Activated T-helper 1 cell treated with anti-CD3 and anti-CD28 coated beads, Interleukin-12 subunit alpha, Interleukin-12 subunit beta, Interleukin-2, Interleukin-4 antibody, amounts not matched to agents 30 ng/mL and 10 ng/mL and 1 ng/mL, durations not matched to agents 14 hours and 24 hours and 36 hours (primary cell): ENCODE measurements around the gene STAT5B. TPM values are rescaled to one million over a fixed set of nuclear protein-coding genes. Genes with fewer than 3 reads are reported as not detected.
"Not testable (repeated sequence)": the region's sequence is repeated elsewhere in the genome, so short reads cannot be mapped to it uniquely, and the experiment has no call there.

Experiments used
- DNase-seq: peaks from one replicate; pipeline ENCODE4 v3.0.0; 2021; ENCODE audit warnings: low spot score
- H3K27ac Mint-ChIP-seq: one replicate; pipeline ENCODE4 v1.8.0; 2021; ENCODE audit warnings: mild to moderate bottlenecking, mixed read lengths
- H3K27me3 Mint-ChIP-seq: one replicate; pipeline ENCODE4 v1.8.0; 2022; ENCODE audit warnings: mild to moderate bottlenecking, moderate library complexity, mixed read lengths; ENCODE audit not compliant: insufficient read depth
- H3K36me3 Mint-ChIP-seq: one replicate; pipeline ENCODE4 v1.8.0; 2021; ENCODE audit warnings: low read depth, mixed read lengths
- H3K4me1 Mint-ChIP-seq: one replicate; pipeline ENCODE4 v1.8.0; 2021; ENCODE audit warnings: low read depth, mixed read lengths
- H3K4me3 Mint-ChIP-seq: one replicate; pipeline ENCODE4 v1.8.0; 2021; ENCODE audit warnings: mild to moderate bottlenecking, moderate library complexity, mixed read lengths
- H3K9me3 Mint-ChIP-seq: one replicate; pipeline ENCODE4 v1.8.0; 2021; ENCODE audit warnings: mixed read lengths
- intact Hi-C: fragments of 100-400 bp; cut with micrococcal nuclease; formaldehyde crosslinking; loops from one replicate; pipeline ENCODE4 v1.15.1; 2024
- total RNA-seq: library from RNA; stranded (reverse); gene quantifications from 2 replicates; pipeline ENCODE4 v1.2.3, GENCODE V29; 2022

The STAT5B gene
- total RNA-seq, 1 donor from 2014 or later = 191 TPM

GRCh38 chr17:42227849-42228700 lies 48.1 kb downstream of the STAT5B start:
- H3K9me3 Mint-ChIP-seq = no peaks in the 10 kb centered on the region
- H3K36me3 Mint-ChIP-seq = peaks cover 36% of the 10 kb centered on the region
- peaks cover 13% of the 10 kb centered on the region for H3K4me1 Mint-ChIP-seq
- no peak overlapping the region for H3K4me3 Mint-ChIP-seq
- H3K27ac Mint-ChIP-seq = peak overlapping the region; percentile 71
- DNase-seq = no peak
- intact Hi-C loops = no loop called here
- H3K27me3 Mint-ChIP-seq = no peaks in the 10 kb centered on the region

GRCh38 chr17:42225646-42226045 lies 50.5 kb downstream of the STAT5B start:
- Mint-ChIP-seq H3K27ac (no peak overlapping the region), H3K9me3 (no peaks in the 10 kb centered on the region), H3K27me3 (no peaks in the 10 kb centered on the region), H3K4me3 (no peak overlapping the region), H3K36me3 (peaks cover 39% of the 10 kb centered on the region), H3K4me1 (peaks cover 13% of the 10 kb centered on the region)
- no peak for DNase-seq
- intact Hi-C loops = no loop called here

- no peak for DNase-seq
- Mint-ChIP-seq H3K36me3 (peaks cover 37% of the 10 kb centered on the region), H3K4me1 (peaks cover 6% of the 10 kb centered on the region), H3K4me3 (no peak overlapping the region), H3K27me3 (no peaks in the 10 kb centered on the region), H3K9me3 (no peaks in the 10 kb centered on the region), H3K27ac (peak overlapping the region; percentile 40)
- intact Hi-C loops = no loop called here
Observed at GRCh38 chr17:42224651-42225050, 51.5 kb downstream of the STAT5B start.

- H3K4me3 Mint-ChIP-seq = no peak overlapping the region
- intact Hi-C loops = loop anchor here (1.0 to 2.0 kb wide), 3 partner anchors 67 to 184 kb away; no protein-coding TSS in a partner anchor
- H3K27ac Mint-ChIP-seq = peak overlapping the region; percentile 46
- no peaks in the 10 kb centered on the region for H3K4me1 Mint-ChIP-seq
- DNase-seq = peak; percentile 38
- no peaks in the 10 kb centered on the region for H3K9me3 Mint-ChIP-seq
- peaks cover 33% of the 10 kb centered on the region for H3K36me3 Mint-ChIP-seq
- no peaks in the 10 kb centered on the region for H3K27me3 Mint-ChIP-seq
Observed at GRCh38 chr17:42221886-42222745, 54.1 kb downstream of the STAT5B start.

DNA sequence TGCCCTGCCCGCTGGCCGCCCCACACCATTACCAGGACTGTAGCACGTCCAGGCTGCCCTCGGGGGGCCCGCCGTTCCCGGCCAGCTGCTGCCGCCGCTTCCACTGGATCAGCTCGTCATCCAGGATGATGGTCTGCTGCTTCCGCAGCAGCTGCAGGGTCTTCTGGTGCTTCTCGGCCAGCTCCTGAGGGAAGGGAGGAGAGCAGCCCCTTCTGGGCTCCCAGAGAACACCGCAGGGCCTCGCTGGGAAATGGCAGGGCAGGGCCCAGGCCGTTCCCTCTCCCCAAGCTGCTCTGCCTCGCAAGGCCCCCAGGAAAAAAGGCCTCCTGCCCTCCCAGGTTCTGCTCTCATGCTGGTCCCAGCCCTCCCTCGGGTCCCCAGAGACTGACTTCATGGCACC lies 56.9 kb downstream of the STAT5B start:
- peaks cover 45% of the 10 kb centered on the region for H3K36me3 Mint-ChIP-seq
- intact Hi-C loops, H3K4me1 Mint-ChIP-seq, H3K27ac Mint-ChIP-seq, H3K9me3 Mint-ChIP-seq, H3K4me3 Mint-ChIP-seq, DNase-seq, H3K27me3 Mint-ChIP-seq: not testable (repeated sequence)

GRCh38 chr17:42214156-42214555 lies 62.0 kb downstream of the STAT5B start:
- no peak overlapping the region for H3K27ac Mint-ChIP-seq
- H3K36me3 Mint-ChIP-seq = peaks cover 61% of the 10 kb centered on the region
- H3K9me3 Mint-ChIP-seq = no peaks in the 10 kb centered on the region
- no peak overlapping the region for H3K4me3 Mint-ChIP-seq
- H3K27me3 Mint-ChIP-seq = no peaks in the 10 kb centered on the region
- intact Hi-C loops = no loop called here
- H3K4me1 Mint-ChIP-seq = no peaks in the 10 kb centered on the region
- no peak for DNase-seq

- no peaks in the 10 kb centered on the region for H3K27me3 Mint-ChIP-seq
- intact Hi-C loops = no loop called here
- DNase-seq = no peak
- no peaks in the 10 kb centered on the region for H3K9me3 Mint-ChIP-seq
- no peak overlapping the region for H3K4me3 Mint-ChIP-seq
- H3K27ac Mint-ChIP-seq = no peak overlapping the region
- H3K36me3 Mint-ChIP-seq = peaks cover 59% of the 10 kb centered on the region
- H3K4me1 Mint-ChIP-seq = no peaks in the 10 kb centered on the region
Observed at GRCh38 chr17:42212382-42212781, 63.8 kb downstream of the STAT5B start.

DNA sequence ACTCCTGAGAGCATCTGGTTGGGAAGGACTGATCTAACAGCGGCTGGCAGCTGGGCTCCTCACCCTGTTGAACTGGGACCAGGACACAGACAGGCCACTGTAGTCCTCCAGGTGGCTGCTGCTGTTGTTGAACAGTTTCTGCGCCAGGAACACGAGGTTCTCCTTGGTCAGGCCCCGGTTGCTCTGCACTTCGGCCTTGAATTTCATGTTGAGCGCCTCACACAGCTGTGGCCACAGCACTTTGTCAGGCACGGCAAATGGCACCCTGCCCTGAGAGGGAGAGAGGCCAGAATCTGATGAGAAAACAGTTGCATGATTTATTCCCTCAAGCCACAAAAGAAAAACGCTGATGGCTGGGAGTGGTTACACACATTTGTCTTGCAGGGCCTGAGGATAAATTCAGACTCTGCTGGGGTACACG lies 64.3 kb downstream of the STAT5B start:
- H3K27ac Mint-ChIP-seq, H3K4me1 Mint-ChIP-seq, intact Hi-C loops, H3K27me3 Mint-ChIP-seq, H3K4me3 Mint-ChIP-seq, DNase-seq, H3K9me3 Mint-ChIP-seq: not testable (repeated sequence)
- H3K36me3 Mint-ChIP-seq = peaks cover 58% of the 10 kb centered on the region

- DNase-seq = no peak
- Mint-ChIP-seq H3K27ac (no peak overlapping the region), H3K9me3 (no peaks in the 10 kb centered on the region), H3K4me1 (no peaks in the 10 kb centered on the region), H3K4me3 (no peak overlapping the region), H3K27me3 (no peaks in the 10 kb centered on the region), H3K36me3 (peaks cover 55% of the 10 kb centered on the region)
- intact Hi-C loops = no loop called here
Observed at GRCh38 chr17:42210046-42210445, 66.1 kb downstream of the STAT5B start.

- H3K27me3 Mint-ChIP-seq, DNase-seq, intact Hi-C loops, H3K4me1 Mint-ChIP-seq, H3K9me3 Mint-ChIP-seq, H3K4me3 Mint-ChIP-seq, H3K27ac Mint-ChIP-seq: not testable (repeated sequence)
- H3K36me3 Mint-ChIP-seq = peaks cover 63% of the 10 kb centered on the region
Observed at GRCh38 chr17:42206153-42206612, 70.0 kb downstream of the STAT5B start.

- Mint-ChIP-seq H3K27ac (no peak overlapping the region), H3K36me3 (peaks cover 60% of the 10 kb centered on the region), H3K27me3 (no peaks in the 10 kb centered on the region), H3K9me3 (no peaks in the 10 kb centered on the region), H3K4me1 (no peaks in the 10 kb centered on the region), H3K4me3 (no peak overlapping the region)
- DNase-seq = no peak
- intact Hi-C loops = no loop called here
Observed at GRCh38 chr17:42203354-42203753, 72.8 kb downstream of the STAT5B start.

GRCh38 chr17:42202696-42203095 lies 73.5 kb downstream of the STAT5B start:
- intact Hi-C loops = no loop called here
- Mint-ChIP-seq H3K36me3 (peaks cover 60% of the 10 kb centered on the region), H3K27ac (no peak overlapping the region), H3K27me3 (no peaks in the 10 kb centered on the region), H3K4me1 (no peaks in the 10 kb centered on the region), H3K4me3 (no peak overlapping the region), H3K9me3 (no peaks in the 10 kb centered on the region)
- DNase-seq = no peak

DNA sequence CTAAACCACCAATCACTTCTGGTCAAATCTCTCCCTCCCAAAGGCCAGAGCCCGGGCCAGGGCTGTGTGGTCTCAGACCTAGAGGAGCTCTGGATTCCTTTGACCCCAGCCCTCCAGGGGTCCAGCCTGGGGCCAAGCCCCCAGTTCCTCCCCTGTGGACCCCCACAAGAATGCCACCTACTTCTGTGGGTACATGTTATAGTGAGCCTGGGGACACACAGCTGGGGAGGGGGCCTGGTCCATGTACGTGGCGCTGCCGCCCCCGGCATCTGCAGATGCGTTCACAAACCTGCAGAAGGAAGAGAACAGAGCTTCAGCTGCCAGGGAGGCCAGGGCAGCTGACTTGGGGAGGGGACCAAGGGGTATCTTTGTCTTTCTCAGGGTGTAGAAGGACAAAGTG lies 74.0 kb downstream of the STAT5B start:
- Mint-ChIP-seq H3K27me3 (no peaks in the 10 kb centered on the region), H3K27ac (no peak overlapping the region), H3K4me3 (no peak overlapping the region), H3K4me1 (no peaks in the 10 kb centered on the region), H3K9me3 (no peaks in the 10 kb centered on the region), H3K36me3 (peaks cover 55% of the 10 kb centered on the region)
- DNase-seq = no peak
- intact Hi-C loops = no loop called here
